ENCODE measurements around the gene BRF1. TPM values are rescaled to one million over a fixed set of nuclear protein-coding genes. Genes with fewer than 3 reads are reported as not detected.

Gene BRF1
- total and polyA plus RNA-seq, 2 of the 13 experiments (the other 11 are each of a cell fraction or from before 2014, with no cell fraction given), result 5.1 to 11.0 TPM

DNA sequence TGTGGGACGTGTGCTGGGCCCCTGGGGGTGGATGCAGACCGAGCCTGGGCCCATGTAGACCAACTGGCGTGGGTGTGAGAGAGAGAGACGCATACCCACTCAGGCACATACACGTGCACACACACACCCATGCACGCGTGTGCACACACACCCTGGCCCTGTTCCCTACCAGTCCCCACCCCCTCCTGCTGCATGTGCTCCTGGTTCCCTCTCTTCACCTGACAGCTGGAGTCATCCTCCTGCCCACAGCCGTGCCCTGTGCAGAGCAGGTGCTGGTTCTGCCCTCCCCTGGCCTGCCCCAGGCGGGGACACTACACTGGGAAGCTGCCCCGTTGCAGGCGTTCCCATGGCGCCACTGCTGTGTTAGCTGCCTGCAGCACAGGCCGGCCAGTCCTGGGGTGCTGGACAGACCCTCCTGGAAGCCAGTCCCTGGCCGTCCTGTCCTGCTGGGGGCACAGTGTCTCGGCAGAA, 32.3 kb upstream of the BRF1 start:
- peaks cover 8% of the 10 kb centered on the region; the same call in 1 of the 2 replicates for H3K4me1 ChIP-seq (ENCODE audit: insufficient read depth, low read length)
- no peak for TF ChIP-seq TAF15 (IDR thresholded peaks at IDR 0.05; ENCODE audit: low read depth, low read length, poor library complexity, severe bottlenecking)
- no peak for TF ChIP-seq ZNF552 (CRISPR knock-in tag; IDR thresholded peaks at IDR 0.05; ENCODE audit: borderline replicate concordance)
- TF ChIP-seq, protein P1, sequence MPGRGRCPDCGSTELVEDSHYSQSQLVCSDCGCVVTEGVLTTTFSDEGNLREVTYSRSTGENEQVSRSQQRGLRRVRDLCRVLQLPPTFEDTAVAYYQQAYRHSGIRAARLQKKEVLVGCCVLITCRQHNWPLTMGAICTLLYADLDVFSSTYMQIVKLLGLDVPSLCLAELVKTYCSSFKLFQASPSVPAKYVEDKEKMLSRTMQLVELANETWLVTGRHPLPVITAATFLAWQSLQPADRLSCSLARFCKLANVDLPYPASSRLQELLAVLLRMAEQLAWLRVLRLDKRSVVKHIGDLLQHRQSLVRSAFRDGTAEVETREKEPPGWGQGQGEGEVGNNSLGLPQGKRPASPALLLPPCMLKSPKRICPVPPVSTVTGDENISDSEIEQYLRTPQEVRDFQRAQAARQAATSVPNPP (CRISPR knock-in tag; IDR thresholded peaks at IDR 0.05), result no peak
- no peak for TF ChIP-seq ZNF432 (CRISPR knock-in tag; IDR thresholded peaks at IDR 0.05; ENCODE audit: borderline replicate concordance)
- no peak for TF ChIP-seq ZNF124 (CRISPR knock-in tag; IDR thresholded peaks at IDR 0.05)
- TF ChIP-seq, protein P2, sequence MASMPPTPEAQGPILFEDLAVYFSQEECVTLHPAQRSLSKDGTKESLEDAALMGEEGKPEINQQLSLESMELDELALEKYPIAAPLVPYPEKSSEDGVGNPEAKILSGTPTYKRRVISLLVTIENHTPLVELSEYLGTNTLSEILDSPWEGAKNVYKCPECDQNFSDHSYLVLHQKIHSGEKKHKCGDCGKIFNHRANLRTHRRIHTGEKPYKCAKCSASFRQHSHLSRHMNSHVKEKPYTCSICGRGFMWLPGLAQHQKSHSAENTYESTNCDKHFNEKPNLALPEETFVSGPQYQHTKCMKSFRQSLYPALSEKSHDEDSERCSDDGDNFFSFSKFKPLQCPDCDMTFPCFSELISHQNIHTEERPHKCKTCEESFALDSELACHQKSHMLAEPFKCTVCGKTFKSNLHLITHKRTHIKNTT (CRISPR knock-in tag; IDR thresholded peaks at IDR 0.05), result no peak
- TF ChIP-seq, protein P3, sequence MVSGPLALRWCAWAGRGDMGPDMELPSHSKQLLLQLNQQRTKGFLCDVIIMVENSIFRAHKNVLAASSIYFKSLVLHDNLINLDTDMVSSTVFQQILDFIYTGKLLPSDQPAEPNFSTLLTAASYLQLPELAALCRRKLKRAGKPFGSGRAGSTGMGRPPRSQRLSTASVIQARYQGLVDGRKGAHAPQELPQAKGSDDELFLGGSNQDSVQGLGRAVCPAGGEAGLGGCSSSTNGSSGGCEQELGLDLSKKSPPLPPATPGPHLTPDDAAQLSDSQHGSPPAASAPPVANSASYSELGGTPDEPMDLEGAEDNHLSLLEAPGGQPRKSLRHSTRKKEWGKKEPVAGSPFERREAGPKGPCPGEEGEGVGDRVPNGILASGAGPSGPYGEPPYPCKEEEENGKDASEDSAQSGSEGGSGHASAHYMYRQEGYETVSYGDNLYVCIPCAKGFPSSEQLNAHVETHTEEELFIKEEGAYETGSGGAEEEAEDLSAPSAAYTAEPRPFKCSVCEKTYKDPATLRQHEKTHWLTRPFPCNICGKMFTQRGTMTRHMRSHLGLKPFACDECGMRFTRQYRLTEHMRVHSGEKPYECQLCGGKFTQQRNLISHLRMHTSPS (CRISPR knock-in tag; IDR thresholded peaks at IDR 0.05; ENCODE audit: low read depth), result no peak
- in situ Hi-C loops (cut with HindIII; ENCODE audit: extremely low pct_ligation_motif_present, low pct_unique_long_range_greater_than_20kb) (no loop called here), intact Hi-C loops (cut with micrococcal nuclease; ENCODE audit: unreplicated experiment) (no loop called here)
- POLR2A ChIA-PET, result no interaction called here
- BruUV-seq (replicated peaks), result no TSS peak
- FAIRE-seq, result no peak
- no peaks in the 10 kb centered on the region for H3K27me3 ChIP-seq (ENCODE audit: control insufficient read depth in 1 of 2, insufficient read depth in 2 of 2, low read length in 2 of 2)
- H3K9me3 ChIP-seq (ENCODE audit: low read length), result no peaks in the 10 kb centered on the region
- peaks cover 5% of the 10 kb centered on the region for H3K79me2 ChIP-seq (ENCODE audit: insufficient read depth, low read length)
- no peak overlapping the region for H2AFZ ChIP-seq (ENCODE audit: low read length)
- peaks cover 4% of the 10 kb centered on the region; the same call in 1 of the 2 replicates for H4K20me1 ChIP-seq (ENCODE audit: insufficient read depth, low read length)
- ATAC-seq, result no peak; the same call in 2 of the 3 replicates
- WGBS (ENCODE audit: low lambda C conversion rate), result 89% methylated on average over 8 of the region's 15 CpGs
- no peak overlapping the region for H3K9ac ChIP-seq (ENCODE audit: insufficient read depth, low read depth, low read length)
- H3K4me3 ChIP-seq (replicated peaks in 1 of 3; ENCODE audit: insufficient read depth in 1 of 3, low read depth in 2 of 3, low read length in 3 of 3), result no peak overlapping the region
- H3K36me3 ChIP-seq (replicated peaks in 1 of 2; ENCODE audit: control insufficient read depth in 1 of 2, insufficient read depth in 2 of 2, low read length in 2 of 2), result no peaks in the 10 kb centered on the region; a peak in 1 of 5 replicates
- no peak for DNase-seq (ENCODE audit: low spot score)
- H3K4me2 ChIP-seq (ENCODE audit: low read depth, low read length), result no peak overlapping the region
- H3K27ac ChIP-seq (ENCODE audit: extremely low read length, insufficient read depth, low read length), result no peak overlapping the region
- CTCF ChIA-PET (ENCODE audit: low intra/inter-chr PET ratio, low total read pairs), result no interaction called here

Data from HepG2 (cell line).